ENCODE data around the gene CECR2.

Gene CECR2

GRCh38 chr22:17581631-17582030 is 212.4 kb downstream of the CECR2 start:
- Mint-ChIP-seq H3K36me3 (ENCODE audit: low read depth) (no peaks in the 10 kb centered on the region), H3K4me3 (no peak overlapping the region), H3K27ac (no peak overlapping the region), H3K4me1 (no peaks in the 10 kb centered on the region), H3K9me3 (no peaks in the 10 kb centered on the region), H3K27me3 (peaks cover 2% of the 10 kb centered on the region)
- ATAC-seq (no peak), DNase-seq (no peak)

- no peaks in the 10 kb centered on the region for H3K9me3 Mint-ChIP-seq
- no peaks in the 10 kb centered on the region for H3K36me3 Mint-ChIP-seq (ENCODE audit: low read depth)
- H3K4me1 Mint-ChIP-seq: no peaks in the 10 kb centered on the region
- peaks cover 2% of the 10 kb centered on the region for H3K27me3 Mint-ChIP-seq
- DNase-seq: no peak
- no peak overlapping the region for H3K4me3 Mint-ChIP-seq
- no peak for ATAC-seq
- no peak overlapping the region for H3K27ac Mint-ChIP-seq
Measured at GRCh38 chr22:17583151-17583550, 213.9 kb downstream of the CECR2 start.

GRCh38 chr22:17586831-17587440 is 217.7 kb downstream of the CECR2 start:
- Mint-ChIP-seq H3K4me3 (no peak overlapping the region), H3K9me3 (no peaks in the 10 kb centered on the region), H3K4me1 (no peaks in the 10 kb centered on the region), H3K27ac (no peak overlapping the region), H3K36me3 (ENCODE audit: low read depth) (peaks cover 7% of the 10 kb centered on the region), H3K27me3 (no peaks in the 10 kb centered on the region)
- DNase-seq (no peak), ATAC-seq (no peak)

- Mint-ChIP-seq H3K27ac (no peak overlapping the region), H3K9me3 (no peaks in the 10 kb centered on the region), H3K4me3 (no peak overlapping the region), H3K36me3 (ENCODE audit: low read depth) (peaks cover 13% of the 10 kb centered on the region), H3K27me3 (no peaks in the 10 kb centered on the region), H3K4me1 (no peaks in the 10 kb centered on the region)
- DNase-seq: no peak
- ATAC-seq: no peak
Measured at GRCh38 chr22:17587629-17588028, 218.4 kb downstream of the CECR2 start.

- Mint-ChIP-seq H3K4me3 (no peak overlapping the region), H3K36me3 (ENCODE audit: low read depth) (peaks cover 19% of the 10 kb centered on the region), H3K4me1 (no peaks in the 10 kb centered on the region), H3K9me3 (no peaks in the 10 kb centered on the region), H3K27me3 (no peaks in the 10 kb centered on the region), H3K27ac (no peak overlapping the region)
- ATAC-seq (no peak), DNase-seq (no peak)
Measured at GRCh38 chr22:17588606-17589005, 219.3 kb downstream of the CECR2 start.

DNA sequence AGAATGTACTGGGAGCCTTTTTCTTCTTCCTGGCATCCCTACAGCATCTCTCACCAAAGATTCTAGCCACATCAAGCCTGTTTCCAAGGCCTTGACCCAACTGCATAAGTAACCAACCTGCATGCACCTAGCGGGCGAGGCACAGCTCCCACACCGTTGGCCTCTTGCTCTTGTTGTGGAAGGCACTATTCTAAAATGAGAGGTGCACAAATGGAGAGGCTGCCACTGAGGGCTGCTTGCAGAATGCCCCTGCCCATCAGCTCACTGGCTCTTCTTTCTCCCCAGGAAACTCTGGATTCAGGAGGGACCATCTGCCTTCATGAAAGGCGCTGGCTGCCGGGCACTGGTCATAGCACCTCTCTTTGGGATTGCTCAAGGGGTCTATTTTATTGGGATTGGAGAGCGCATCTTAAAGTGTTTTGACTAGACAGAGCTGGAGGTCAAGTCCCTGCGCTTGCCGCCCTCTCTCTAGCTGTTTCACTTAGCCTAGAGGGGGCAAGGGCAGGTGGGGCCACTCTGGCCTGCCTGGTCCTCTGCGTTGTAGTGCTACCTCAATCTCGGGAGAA is 220.6 kb downstream of the CECR2 start:
- ATAC-seq: no peak
- DNase-seq: no peak
- Mint-ChIP-seq H3K9me3 (no peaks in the 10 kb centered on the region), H3K4me3 (no peak overlapping the region), H3K36me3 (ENCODE audit: low read depth) (peaks cover 28% of the 10 kb centered on the region), H3K27me3 (no peaks in the 10 kb centered on the region), H3K4me1 (peaks cover 3% of the 10 kb centered on the region), H3K27ac (no peak overlapping the region)

DNA sequence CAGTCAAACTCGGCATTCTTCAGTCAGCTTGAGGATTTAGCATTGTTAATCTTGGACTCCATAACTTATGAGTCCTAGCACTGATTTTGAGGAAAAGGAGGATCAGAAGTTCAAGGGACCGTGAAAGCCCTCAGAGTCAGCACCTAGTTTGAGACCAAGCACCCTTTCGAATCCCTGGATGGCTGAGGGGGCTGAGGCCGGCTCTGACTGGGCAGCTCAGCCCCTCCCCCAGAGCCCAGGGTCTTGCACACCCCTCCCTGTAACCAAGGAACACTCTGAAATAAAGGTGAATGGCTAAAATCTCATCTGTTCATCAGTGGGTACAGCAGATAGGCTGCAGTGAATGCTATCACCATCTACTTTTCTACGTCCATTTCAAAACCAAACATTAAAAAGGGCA is 221.3 kb downstream of the CECR2 start:
- H3K4me1 Mint-ChIP-seq: peaks cover 6% of the 10 kb centered on the region
- DNase-seq (no peak), ATAC-seq (no peak)
- H3K36me3 Mint-ChIP-seq (ENCODE audit: low read depth): peaks cover 34% of the 10 kb centered on the region
- no peaks in the 10 kb centered on the region for H3K9me3 Mint-ChIP-seq
- no peak overlapping the region for H3K27ac Mint-ChIP-seq
- no peaks in the 10 kb centered on the region for H3K27me3 Mint-ChIP-seq
- H3K4me3 Mint-ChIP-seq: no peak overlapping the region

GRCh38 chr22:17592201-17592600 is 222.9 kb downstream of the CECR2 start:
- no peak overlapping the region for H3K27ac Mint-ChIP-seq
- H3K27me3 Mint-ChIP-seq: no peaks in the 10 kb centered on the region
- no peak for ATAC-seq
- no peak for DNase-seq
- peaks cover 47% of the 10 kb centered on the region for H3K36me3 Mint-ChIP-seq (ENCODE audit: low read depth)
- H3K4me1 Mint-ChIP-seq: peaks cover 6% of the 10 kb centered on the region
- no peaks in the 10 kb centered on the region for H3K9me3 Mint-ChIP-seq
- no peak overlapping the region for H3K4me3 Mint-ChIP-seq

- DNase-seq: no peak
- Mint-ChIP-seq H3K4me3 (no peak overlapping the region), H3K4me1 (peaks cover 6% of the 10 kb centered on the region), H3K9me3 (no peaks in the 10 kb centered on the region), H3K27me3 (no peaks in the 10 kb centered on the region), H3K36me3 (ENCODE audit: low read depth) (peaks cover 58% of the 10 kb centered on the region), H3K27ac (no peak overlapping the region)
- ATAC-seq: no peak
Measured at GRCh38 chr22:17596226-17596625, 227.0 kb downstream of the CECR2 start.

GRCh38 chr22:17597217-17597616 is 228.0 kb downstream of the CECR2 start:
- no peak for ATAC-seq
- Mint-ChIP-seq H3K4me1 (peaks cover 6% of the 10 kb centered on the region), H3K4me3 (no peak overlapping the region), H3K36me3 (ENCODE audit: low read depth) (peaks cover 52% of the 10 kb centered on the region), H3K27me3 (no peaks in the 10 kb centered on the region), H3K27ac (no peak overlapping the region), H3K9me3 (no peaks in the 10 kb centered on the region)
- DNase-seq: no peak

GRCh38 chr22:17598318-17598717 is 229.1 kb downstream of the CECR2 start:
- Mint-ChIP-seq H3K9me3 (no peaks in the 10 kb centered on the region), H3K27me3 (no peaks in the 10 kb centered on the region), H3K4me3 (no peak overlapping the region), H3K36me3 (ENCODE audit: low read depth) (peaks cover 44% of the 10 kb centered on the region), H3K4me1 (peaks cover 6% of the 10 kb centered on the region), H3K27ac (no peak overlapping the region)
- no peak for DNase-seq
- no peak for ATAC-seq

DNA sequence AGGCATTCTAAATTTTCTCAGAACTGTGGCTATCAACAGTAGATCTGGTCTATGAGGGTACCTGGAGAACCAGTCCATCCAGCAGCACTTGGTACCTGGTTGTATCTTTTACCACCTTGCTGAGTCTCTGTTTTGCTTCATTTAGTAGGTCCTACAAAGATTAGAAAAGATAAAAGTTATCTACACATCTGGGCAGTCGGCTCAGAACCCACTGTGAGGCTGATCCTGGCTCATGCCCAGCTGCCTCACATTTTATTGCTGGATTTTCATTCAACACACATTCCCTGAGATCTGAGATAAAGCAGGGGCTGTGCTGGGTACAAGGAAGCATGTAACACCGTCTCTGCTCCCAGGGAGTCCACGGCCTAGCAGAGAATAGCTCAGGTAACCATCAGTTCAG is 231.8 kb downstream of the CECR2 start:
- H3K4me3 Mint-ChIP-seq: no peak overlapping the region
- no peaks in the 10 kb centered on the region for H3K9me3 Mint-ChIP-seq
- DNase-seq (no peak), ATAC-seq (no peak)
- H3K27ac Mint-ChIP-seq: no peak overlapping the region
- H3K36me3 Mint-ChIP-seq (ENCODE audit: low read depth): peaks cover 31% of the 10 kb centered on the region
- H3K4me1 Mint-ChIP-seq: peaks cover under 1% of the 10 kb centered on the region
- no peaks in the 10 kb centered on the region for H3K27me3 Mint-ChIP-seq

DNA sequence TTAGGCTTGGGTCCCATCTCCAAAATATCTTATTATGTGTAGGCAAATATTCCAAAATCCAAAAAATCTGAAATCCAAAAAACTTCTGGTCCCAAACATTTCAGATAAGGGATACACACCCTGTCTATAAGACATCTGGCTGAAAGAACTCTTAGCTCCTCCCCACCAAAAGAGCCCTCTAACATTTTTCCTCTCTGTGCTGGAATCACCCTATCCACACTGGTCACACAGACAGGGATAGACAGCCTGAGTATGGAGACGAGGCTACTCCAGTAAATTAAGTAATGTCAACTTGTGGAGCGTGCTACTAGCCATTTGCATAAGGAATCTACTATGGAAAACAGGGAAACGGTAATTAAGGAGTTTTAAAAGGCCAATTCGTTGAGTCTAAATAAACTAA is 234.4 kb downstream of the CECR2 start:
- DNase-seq (no peak), ATAC-seq (no peak)
- Mint-ChIP-seq H3K4me3 (no peak overlapping the region), H3K4me1 (peaks cover 3% of the 10 kb centered on the region), H3K27me3 (no peaks in the 10 kb centered on the region), H3K27ac (no peak overlapping the region), H3K36me3 (ENCODE audit: low read depth) (peaks cover 11% of the 10 kb centered on the region), H3K9me3 (no peaks in the 10 kb centered on the region)

DNA sequence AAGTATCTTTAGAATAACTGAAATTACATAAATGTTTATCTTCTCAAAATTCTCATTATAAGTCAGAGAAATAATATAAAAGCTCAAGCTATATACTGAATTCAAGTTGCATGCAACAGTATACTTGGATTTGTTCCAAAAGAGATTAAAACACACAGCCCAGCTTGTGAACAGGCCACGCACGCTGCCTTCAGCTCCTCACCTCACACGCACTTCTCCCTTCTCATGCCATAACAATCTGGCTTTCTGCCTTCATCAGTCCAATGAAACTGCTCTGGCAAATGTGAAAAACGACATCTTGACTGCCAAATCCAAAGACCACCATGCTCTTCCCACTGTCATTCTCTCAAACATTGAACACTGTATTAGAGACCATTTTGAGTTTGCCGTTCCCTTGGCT is 237.2 kb downstream of the CECR2 start:
- Mint-ChIP-seq H3K36me3 (ENCODE audit: low read depth) (peaks cover 14% of the 10 kb centered on the region), H3K4me3 (no peak overlapping the region), H3K9me3 (no peaks in the 10 kb centered on the region), H3K27me3 (no peaks in the 10 kb centered on the region), H3K4me1 (peaks cover 3% of the 10 kb centered on the region), H3K27ac (no peak overlapping the region)
- ATAC-seq: no peak
- no peak for DNase-seq
